ES-I3 (cell line): ENCODE results near the gene TMEM74B.

ENCODE experiments used
- H3K36me3 ChIP-seq: 2 replicates; pipeline ENCODE4 v1.6.1; 2013; ENCODE audit warnings: mild to moderate bottlenecking, low read length, control low read depth, moderate library complexity; ENCODE audit not compliant: insufficient read depth
- H3K4me1 ChIP-seq: 2 replicates; pipeline ENCODE4 v1.6.1; 2013; ENCODE audit warnings: mild to moderate bottlenecking, control low read depth, low read length; ENCODE audit not compliant: insufficient read depth
- H3K9ac ChIP-seq: 2 replicates; pipeline ENCODE4 v1.6.1; 2013; ENCODE audit warnings: low read depth, mild to moderate bottlenecking, low read length, moderate library complexity
- H3K9me3 ChIP-seq: 2 replicates; pipeline ENCODE4 v1.6.1; 2013; ENCODE audit warnings: mild to moderate bottlenecking, low read length, moderate library complexity; ENCODE audit not compliant: control insufficient read depth, insufficient read depth

TMEM74B gene

DNA sequence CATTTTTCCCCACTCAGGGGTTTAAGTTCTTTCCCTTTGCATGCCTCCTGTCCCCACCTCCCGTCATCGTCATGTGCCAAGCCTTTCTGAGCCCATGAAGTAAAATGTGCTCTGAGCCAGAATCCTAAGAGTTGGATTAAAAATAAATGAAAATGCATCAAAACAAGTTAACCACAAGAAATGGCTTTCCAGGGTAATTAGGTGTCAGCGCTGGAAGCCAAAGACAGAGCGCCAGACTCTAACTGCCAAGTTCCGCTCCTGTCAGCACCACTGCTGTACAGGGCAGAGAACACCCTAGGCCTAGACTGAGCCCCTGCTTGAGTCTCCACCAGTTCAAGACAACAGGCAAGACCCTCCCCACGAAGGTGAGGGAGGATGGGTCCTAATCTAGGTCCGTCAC, 13.0 kb upstream of the TMEM74B start:
- H3K36me3 ChIP-seq: no peaks in the 10 kb centered on the region
- H3K9ac ChIP-seq: no peak overlapping the region
- no peaks in the 10 kb centered on the region for H3K9me3 ChIP-seq
- no peaks in the 10 kb centered on the region for H3K4me1 ChIP-seq

DNA sequence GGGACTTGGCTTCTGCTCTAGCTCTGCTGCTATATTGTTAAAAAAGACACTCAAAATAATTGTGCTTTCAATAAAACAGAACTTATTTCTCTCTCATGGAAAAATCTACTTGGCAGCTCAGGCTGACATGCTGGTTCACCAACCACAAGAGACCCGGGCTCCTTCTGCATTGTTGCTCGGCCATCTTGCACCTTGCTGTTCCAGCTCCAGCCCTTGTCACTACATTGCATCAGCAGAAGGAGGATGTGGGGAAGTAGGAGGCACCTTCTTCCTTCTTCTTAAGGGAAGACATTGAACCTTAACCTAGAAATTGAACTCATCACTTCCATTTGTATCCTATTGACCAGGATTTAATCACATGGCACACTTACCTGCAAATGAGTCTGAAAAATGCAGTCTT, 11.9 kb upstream of the TMEM74B start:
- H3K4me1 ChIP-seq: no peaks in the 10 kb centered on the region
- H3K9me3 ChIP-seq: no peaks in the 10 kb centered on the region
- H3K9ac ChIP-seq: no peak overlapping the region
- H3K36me3 ChIP-seq: no peaks in the 10 kb centered on the region

DNA sequence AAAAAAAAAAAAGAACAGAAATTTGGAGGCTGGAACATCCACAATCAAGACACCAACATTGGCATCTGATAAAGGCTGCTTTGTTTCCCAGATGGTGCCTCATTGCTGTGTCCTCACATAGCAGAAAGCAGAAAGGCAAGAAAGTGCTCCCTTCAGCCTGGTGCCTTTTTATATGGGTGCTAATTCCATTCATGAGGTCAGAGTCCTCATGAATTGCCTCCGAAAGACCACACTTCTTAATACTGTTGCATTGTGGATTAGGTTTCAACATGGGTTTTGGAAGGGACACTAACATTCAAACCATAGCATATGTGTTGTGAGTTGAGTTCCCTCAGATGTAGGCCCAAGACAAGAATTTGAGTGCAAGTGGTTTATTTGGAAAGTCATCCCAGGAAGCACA, 10.4 kb upstream of the TMEM74B start:
- H3K9ac ChIP-seq: no peak overlapping the region
- H3K4me1 ChIP-seq: no peaks in the 10 kb centered on the region
- no peaks in the 10 kb centered on the region for H3K9me3 ChIP-seq
- no peaks in the 10 kb centered on the region for H3K36me3 ChIP-seq

DNA sequence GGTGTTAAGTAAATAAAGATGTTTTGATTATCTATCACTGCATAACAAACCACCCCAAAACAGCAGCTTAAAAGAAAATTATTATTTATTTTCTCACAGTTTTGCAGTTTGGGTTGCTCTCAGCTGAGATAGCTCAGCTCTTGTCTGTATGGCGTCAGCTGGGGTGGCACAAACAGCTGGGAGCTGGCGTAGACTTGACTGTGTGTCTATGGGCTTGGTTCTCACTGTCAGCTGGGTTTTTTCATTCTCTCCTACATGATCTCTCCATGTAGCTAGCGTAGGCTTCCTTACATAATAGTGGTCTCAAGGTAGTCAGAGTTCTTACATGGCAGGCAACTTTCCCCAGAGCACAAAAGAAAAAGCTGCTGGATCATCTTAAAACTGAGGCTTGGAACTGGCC, 6.5 kb upstream of the TMEM74B start:
- Histone ChIP-seq H3K36me3 (no peaks in the 10 kb centered on the region), H3K4me1 (peaks cover 15% of the 10 kb centered on the region)

DNA sequence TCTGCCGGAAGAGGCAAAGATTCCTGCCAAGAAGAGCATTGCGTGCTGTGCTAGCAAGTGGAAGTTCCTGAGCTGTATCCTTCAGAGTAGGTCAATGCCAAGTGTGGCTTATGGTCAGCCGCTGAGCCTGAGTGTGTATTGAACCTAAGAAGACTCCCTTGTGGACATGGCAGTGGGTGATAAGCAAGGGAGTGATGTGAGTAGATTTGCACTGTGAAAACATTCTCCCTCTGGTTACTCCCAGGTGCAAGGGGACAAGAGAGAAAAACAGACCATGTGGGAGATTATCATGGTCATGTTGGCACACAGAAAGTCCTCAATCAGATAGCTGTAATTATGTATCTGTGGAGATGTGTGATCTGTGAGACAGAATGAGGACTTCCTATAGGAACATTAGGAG, 6.1 kb upstream of the TMEM74B start:
- no peak overlapping the region for H3K9ac ChIP-seq
- H3K36me3 ChIP-seq: no peaks in the 10 kb centered on the region
- peaks cover 20% of the 10 kb centered on the region for H3K4me1 ChIP-seq
- no peaks in the 10 kb centered on the region for H3K9me3 ChIP-seq

More for the DNA sequence above, 6.5 kb upstream of the TMEM74B start:
- H3K9ac ChIP-seq: no peak overlapping the region
- no peaks in the 10 kb centered on the region for H3K9me3 ChIP-seq

DNA sequence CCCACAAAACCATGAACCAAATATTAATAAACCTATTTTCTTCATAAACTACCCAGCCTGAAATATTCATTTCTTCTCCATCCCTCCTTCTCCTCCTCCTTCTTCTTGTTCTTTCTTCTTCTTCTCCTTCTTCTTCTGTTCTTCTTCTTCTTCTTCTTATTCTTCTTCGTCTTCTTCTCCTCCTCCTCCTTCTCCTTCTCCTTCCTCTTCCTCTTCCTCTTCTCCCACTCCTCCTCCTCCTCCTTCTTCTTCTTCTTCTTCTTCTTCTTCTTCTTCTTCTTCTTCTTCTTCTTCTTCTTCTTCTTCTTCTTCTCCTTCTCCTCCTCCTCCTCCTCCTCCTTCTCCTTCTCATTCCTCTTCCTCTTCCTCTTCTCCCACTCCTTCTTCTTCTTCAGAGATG, 5.0 kb upstream of the TMEM74B start:
- H3K9me3 ChIP-seq: no peaks in the 10 kb centered on the region
- H3K9ac ChIP-seq: no peak overlapping the region
- H3K4me1 ChIP-seq: peaks cover 21% of the 10 kb centered on the region
- no peaks in the 10 kb centered on the region for H3K36me3 ChIP-seq

DNA sequence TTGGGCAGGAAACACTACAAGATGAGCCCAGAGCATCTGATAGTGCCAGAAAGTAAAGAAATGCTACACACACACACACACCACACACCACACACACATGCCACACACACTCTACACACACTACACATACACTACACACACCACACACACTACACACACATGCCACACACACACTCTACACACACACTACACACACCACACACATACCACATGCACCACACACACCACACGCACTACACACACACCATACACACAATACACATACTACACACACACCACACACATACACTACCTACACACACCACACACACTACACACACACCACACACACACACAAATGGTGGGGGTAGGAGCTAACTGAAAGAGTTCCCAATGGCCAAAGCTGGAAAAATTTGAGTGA, 3.6 kb upstream of the TMEM74B start:
- H3K4me1 ChIP-seq: peaks cover 21% of the 10 kb centered on the region
- H3K36me3 ChIP-seq: no peaks in the 10 kb centered on the region
- no peak overlapping the region for H3K9ac ChIP-seq
- no peaks in the 10 kb centered on the region for H3K9me3 ChIP-seq

DNA sequence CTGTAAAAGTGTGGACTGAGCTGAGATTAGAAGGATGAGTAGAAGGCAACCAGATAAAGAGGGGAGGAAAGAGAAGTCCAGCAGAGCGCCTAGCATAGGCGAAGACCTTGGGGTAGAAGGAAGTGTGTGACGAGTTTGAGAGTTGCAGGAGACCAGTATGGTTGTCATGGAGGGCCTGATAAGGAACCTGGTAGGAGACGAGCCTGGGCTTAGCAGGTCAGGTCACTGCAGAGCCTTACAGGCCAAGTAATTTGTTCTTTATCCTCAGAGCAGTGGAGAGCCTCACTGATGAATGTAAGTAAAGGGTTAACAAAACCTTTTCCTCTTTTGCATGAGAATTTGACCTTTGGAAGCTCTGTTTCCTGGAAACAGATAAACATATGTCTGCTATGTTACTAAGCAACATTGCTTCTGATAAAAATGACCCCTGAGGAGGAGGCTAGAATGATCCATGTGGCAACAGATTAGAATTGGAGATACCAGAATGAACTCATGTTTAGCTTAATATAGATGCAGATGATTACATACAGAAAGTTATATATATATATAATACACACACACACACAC, 2.9 kb upstream of the TMEM74B start:
- H3K9ac ChIP-seq: no peak overlapping the region
- peaks cover 21% of the 10 kb centered on the region for H3K4me1 ChIP-seq
- H3K9me3 ChIP-seq: no peaks in the 10 kb centered on the region
- H3K36me3 ChIP-seq: no peaks in the 10 kb centered on the region

DNA sequence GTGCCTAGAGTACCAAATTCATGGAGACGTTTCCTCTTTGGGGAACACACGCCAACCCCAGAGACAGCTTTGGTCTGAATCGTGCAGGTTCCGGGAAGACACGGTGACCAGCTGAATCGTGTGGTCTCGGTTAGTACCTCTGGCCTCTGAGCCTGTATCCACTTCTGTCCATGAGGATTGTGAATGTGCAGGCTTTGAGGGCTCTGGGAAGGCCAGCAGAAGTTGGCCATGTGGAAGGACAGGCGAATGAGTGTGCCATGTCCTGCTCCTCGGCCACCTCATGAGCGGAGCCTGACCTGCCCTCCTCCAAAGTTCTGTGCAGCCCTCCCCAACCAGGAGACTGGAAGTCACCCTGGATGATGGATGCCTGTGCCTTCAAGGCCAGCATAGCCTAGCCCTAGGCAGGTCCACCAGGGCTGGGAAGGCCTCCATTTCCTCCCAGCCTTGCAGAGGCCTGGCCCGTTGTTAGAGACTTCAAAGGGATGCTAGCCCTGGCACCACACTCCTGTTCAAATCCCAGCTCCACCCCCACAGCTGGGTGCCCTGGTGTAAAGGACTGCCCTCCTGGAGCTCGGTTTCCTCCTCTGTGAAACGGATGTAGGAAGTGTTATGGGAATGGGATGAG, 1.7 kb upstream of the TMEM74B start:
- no peak overlapping the region for H3K9ac ChIP-seq

DNA sequence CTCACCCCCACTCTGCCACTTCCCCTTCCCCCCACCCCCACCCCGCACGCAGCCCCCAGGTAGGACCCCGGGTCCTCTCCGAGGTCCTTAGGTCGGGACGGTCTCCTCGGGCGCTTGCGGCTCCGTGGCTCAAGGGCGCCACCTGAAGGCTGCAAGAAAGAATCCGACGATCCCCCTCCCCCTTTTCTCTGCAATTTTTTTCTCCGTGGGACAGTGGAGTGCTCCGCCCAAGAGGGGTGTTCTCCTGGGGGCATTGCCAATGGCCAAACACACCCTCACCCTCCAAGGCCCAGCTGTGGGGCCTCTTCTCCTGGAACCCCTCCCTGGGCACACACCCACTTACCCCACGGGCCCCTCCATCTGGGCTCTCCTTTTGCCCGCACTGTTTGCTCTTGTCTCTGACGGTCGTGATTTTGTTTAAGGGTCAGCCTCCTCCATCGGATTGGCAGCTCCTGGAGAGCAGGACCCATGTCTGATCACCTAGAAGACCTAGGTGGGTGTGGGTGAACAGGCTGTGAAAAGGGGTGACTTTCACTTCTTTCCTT, 1.1 kb upstream of the TMEM74B start:
- Histone ChIP-seq H3K9me3 (no peaks in the 10 kb centered on the region), H3K9ac (peak overlapping the region; percentile 22; the same call in 1 of the 2 replicates), H3K36me3 (no peaks in the 10 kb centered on the region), H3K4me1 (peaks cover 30% of the 10 kb centered on the region)

More for the DNA sequence above, 1.7 kb upstream of the TMEM74B start:
- Histone ChIP-seq H3K36me3 (no peaks in the 10 kb centered on the region), H3K4me1 (peaks cover 30% of the 10 kb centered on the region), H3K9me3 (no peaks in the 10 kb centered on the region)

DNA sequence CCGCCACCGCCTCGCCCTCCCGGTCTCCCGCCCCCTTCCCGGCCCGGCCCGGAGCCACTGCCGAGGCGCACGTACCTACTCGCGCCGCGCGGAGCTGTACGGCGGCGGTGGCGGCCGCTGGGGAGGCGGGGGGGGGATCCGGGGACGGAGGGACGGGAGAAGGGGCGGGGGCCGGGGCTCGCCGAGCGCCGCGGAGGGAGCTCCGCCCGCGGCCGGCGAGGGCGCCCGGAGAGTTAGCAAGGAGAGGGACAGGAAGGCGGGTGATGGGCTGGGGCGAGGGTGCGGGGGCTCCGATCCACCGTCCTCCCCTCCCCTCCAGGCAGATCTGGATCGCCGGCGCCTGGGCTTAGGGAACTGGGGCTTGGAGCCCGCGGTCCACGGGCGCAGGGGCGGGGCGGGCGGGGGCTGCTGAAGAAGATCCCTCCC, 548 bp upstream of the TMEM74B start:
- Histone ChIP-seq H3K4me1 (peaks cover 30% of the 10 kb centered on the region), H3K9ac (peak overlapping the region; percentile 53; the same call in 1 of the 2 replicates), H3K36me3 (no peaks in the 10 kb centered on the region), H3K9me3 (no peaks in the 10 kb centered on the region)

DNA sequence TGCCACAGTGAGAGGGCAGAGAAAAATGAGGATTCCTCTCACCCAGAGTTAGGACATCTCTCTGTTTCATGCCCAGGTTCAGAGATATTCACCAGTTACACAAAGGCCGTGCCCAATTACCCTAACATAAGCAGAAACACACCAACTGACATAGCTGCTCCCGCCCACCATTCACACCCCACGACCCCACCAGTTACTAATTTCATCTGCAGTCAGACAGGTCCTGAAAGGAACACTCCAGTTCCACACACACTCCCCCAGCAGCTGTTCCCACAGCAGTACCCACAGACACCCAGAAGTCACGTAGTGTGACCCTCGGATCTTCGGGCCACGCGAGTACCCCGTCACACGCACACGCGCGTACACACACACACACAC, 532 bp downstream of the TMEM74B start:
- peaks cover 30% of the 10 kb centered on the region for H3K4me1 ChIP-seq

DNA sequence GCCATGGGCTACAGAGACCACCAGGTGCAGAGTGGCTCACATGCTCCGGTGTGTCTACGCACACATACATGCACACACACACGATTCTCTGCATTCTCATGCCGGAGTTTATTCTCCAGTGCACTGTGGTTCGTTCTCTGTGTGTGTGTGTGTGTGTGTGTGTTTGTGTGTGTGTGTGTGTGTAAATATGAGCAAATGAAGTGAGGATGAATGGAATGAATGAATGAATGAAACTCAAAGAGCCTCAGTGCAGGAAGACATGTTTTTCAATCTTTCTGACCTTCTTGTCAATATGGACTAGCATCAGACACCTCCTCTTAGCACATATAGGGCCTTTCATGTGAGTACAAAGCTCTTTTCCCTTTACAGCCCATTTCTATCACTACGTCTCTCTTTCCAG, 1.6 kb downstream of the TMEM74B start:
- no peaks in the 10 kb centered on the region for H3K9me3 ChIP-seq
- H3K4me1 ChIP-seq: peaks cover 29% of the 10 kb centered on the region
- no peak overlapping the region for H3K9ac ChIP-seq
- H3K36me3 ChIP-seq: no peaks in the 10 kb centered on the region

More for the DNA sequence above, 532 bp downstream of the TMEM74B start:
- Histone ChIP-seq H3K36me3 (no peaks in the 10 kb centered on the region), H3K9me3 (no peaks in the 10 kb centered on the region), H3K9ac (peak overlapping the region; percentile 53; the same call in 1 of the 2 replicates)

DNA sequence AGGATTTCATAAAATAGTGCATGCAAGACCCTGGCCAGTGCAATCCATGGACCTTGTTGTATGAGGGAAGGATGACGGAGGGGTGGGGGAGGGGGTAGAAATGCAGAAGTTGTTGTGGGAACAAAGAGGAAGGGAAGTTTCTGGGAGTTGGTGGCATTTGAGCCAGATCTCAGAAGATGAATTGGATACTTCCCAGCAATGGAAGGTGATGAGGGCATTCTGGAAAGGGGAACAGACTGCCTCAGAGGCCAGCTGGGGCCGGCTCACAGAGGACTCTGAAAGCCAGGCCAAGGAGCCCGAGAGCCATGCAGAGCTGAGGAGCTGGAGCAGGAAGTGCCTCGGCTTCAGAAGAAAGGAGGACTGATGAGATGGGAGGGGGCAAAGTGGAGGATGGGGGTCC, 2.7 kb downstream of the TMEM74B start:
- Histone ChIP-seq H3K9ac (no peak overlapping the region), H3K9me3 (no peaks in the 10 kb centered on the region), H3K36me3 (no peaks in the 10 kb centered on the region), H3K4me1 (peaks cover 21% of the 10 kb centered on the region; the same call in 1 of the 2 replicates)

DNA sequence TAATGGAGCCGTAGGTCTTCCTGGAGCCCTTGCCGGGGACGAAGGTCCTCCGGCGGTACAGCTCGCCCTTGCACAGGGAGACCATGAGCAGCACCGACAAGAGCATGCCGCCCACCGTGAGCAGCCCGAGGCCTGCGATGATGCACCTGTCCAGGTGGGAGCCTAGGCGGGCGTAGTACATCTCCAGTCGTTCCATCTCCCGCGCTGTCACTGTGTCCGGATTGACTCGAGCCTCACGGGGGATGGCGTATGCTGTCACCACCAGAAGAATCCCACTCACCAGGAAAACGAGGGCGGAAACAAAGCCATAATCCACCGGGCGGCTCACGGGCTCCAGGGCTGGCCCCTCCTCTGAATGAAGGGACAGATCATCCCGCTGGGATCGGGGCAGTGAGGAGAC, 3.8 kb downstream of the TMEM74B start:
- H3K9ac ChIP-seq: no peak overlapping the region
- no peaks in the 10 kb centered on the region for H3K36me3 ChIP-seq
- no peaks in the 10 kb centered on the region for H3K9me3 ChIP-seq
- H3K4me1 ChIP-seq: peaks cover 14% of the 10 kb centered on the region; the same call in 1 of the 2 replicates
